HL-60 (cell line): ENCODE measurements around the gene MRGPRX2.

Experiments used
- DNase-seq, 2 experiments: peaks; one replicate each; pipeline ENCODE4 v3.0.0-alpha.2; 2010 to 2020; ENCODE audit warnings: low read depth in 1 of 2, low spot score in 1 of 2
- H3K27ac ChIP-seq: fragments of 250-450 bp; sonication (Bioruptor Pico); replicated peaks from 2 replicates; pipeline ENCODE4 v1.5.1; 2020; ENCODE audit warnings: mild to moderate bottlenecking, moderate library complexity
- H3K27me3 ChIP-seq: fragments of 250-450 bp; sonication (Bioruptor Pico); 2 replicates; pipeline ENCODE4 v1.5.1; 2021; ENCODE audit warnings: mild to moderate bottlenecking, moderate library complexity; ENCODE audit not compliant: insufficient read depth, poor library complexity, severe bottlenecking
- H3K4me3 ChIP-seq: replicated peaks from 2 replicates; pipeline ENCODE4 v1.5.1; 2011; ENCODE audit warnings: mild to moderate bottlenecking, control low read depth, low read length; ENCODE audit not compliant: insufficient read depth
- CTCF ChIP-seq: IDR thresholded peaks from one replicate; pipeline ENCODE4 v1.5.1; 2011; ENCODE audit warnings: low read length, control low read depth, inconsistent platforms; ENCODE audit not compliant: insufficient read depth
- GABPA ChIP-seq: IDR thresholded peaks from 2 replicates; pipeline ENCODE4 v1.6.1; 2012; ENCODE audit warnings: low read depth
- POLR2AphosphoS5 ChIP-seq: IDR thresholded peaks from 2 replicates; pipeline ENCODE4 v1.6.1; 2012; ENCODE audit warnings: low read depth
- REST ChIP-seq: IDR thresholded peaks from 2 replicates; pipeline ENCODE4 v1.6.1; 2012; ENCODE audit warnings: low read depth; ENCODE audit not compliant: insufficient replicate concordance
- SPI1 ChIP-seq: IDR thresholded peaks from 2 replicates; pipeline ENCODE4 v1.6.1; 2012; ENCODE audit warnings: low read depth, mild to moderate bottlenecking, borderline replicate concordance

The MRGPRX2 gene

GRCh38 chr11:19025481-19026406 is 34.8 kb downstream of the MRGPRX2 start:
- no peak for TF ChIP-seq REST
- TF ChIP-seq SPI1, result no peak
- no peak for TF ChIP-seq GABPA
- TF ChIP-seq POLR2AphosphoS5, result no peak
- TF ChIP-seq CTCF, result no peak
- no peaks in the 10 kb centered on the region for H3K27me3 ChIP-seq
- no peak overlapping the region for H3K27ac ChIP-seq
- DNase-seq, result no peak
- no peak overlapping the region for H3K4me3 ChIP-seq

- TF ChIP-seq CTCF, result no peak
- TF ChIP-seq GABPA, result no peak
- no peak for TF ChIP-seq POLR2AphosphoS5
- TF ChIP-seq REST, result no peak
- no peak for TF ChIP-seq SPI1
- Histone ChIP-seq H3K4me3 (no peak overlapping the region), H3K27me3 (no peaks in the 10 kb centered on the region), H3K27ac (no peak overlapping the region)
- DNase-seq, result no peak
Measured at GRCh38 chr11:19020831-19021230, 39.7 kb downstream of the MRGPRX2 start.

- Histone ChIP-seq H3K27me3 (peaks cover 3% of the 10 kb centered on the region), H3K4me3 (no peak overlapping the region), H3K27ac (no peak overlapping the region)
- peak; percentile 86 for TF ChIP-seq REST
- TF ChIP-seq POLR2AphosphoS5, result no peak
- TF ChIP-seq CTCF, result no peak
- no peak for DNase-seq
Measured at GRCh38 chr11:19018901-19019300, 41.6 kb downstream of the MRGPRX2 start.
